GM18861 (cell line): Measurements from ENCODE around the gene VPS39.

Source experiments
- ATAC-seq: cut with Tn5 transposase; IDR thresholded peaks from one replicate; pipeline ENCODE4 v1.9.1; 2021; ENCODE audit not compliant: unreplicated experiment

The VPS39 gene

DNA sequence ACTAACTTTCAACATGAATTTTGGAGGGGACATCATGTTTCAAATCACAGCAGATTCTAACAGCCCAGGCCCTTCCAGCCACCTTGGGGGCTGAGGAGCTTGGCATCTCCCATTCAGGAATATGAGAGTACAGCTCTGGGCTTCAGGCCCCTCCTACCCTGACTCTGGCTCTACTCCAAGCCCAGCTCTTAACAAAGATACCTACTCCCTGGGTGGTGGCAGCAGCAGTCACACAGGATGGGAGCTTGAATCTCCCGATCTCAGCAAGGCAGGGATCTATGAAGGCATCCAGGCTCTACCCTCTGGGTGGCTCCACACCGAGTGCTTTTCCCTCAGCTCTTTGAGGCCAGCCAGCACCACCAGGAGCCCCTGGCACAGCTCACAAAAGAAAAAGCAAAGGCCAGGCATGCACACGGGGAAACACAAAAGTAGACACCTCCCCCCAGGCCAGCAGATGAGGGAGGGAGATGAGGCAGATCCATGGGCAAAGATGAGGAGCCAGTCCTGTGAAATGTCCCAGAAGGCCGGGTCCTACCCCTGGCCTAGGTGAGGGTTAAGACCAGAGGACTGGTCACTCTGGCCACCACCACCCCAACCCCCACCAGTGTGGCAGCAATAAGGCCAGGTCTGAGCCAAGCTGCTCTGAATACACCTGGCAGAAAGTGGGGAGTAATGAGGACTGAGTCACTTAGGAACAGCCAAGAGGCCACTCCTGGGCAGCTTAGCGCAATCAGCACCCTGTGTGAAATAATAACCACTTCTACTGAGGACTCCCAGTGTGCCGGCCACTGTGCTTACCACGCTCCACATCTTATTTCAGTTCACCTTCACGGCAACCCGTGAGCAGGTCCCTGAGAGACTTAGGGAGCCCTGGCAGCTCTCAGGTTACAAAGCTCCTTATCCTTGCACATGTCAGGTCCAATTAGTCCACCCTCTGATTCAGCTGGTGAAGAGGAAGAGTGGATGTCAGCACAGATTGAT lies 76.0 kb downstream of the VPS39 start:
- ATAC-seq: no peak

DNA sequence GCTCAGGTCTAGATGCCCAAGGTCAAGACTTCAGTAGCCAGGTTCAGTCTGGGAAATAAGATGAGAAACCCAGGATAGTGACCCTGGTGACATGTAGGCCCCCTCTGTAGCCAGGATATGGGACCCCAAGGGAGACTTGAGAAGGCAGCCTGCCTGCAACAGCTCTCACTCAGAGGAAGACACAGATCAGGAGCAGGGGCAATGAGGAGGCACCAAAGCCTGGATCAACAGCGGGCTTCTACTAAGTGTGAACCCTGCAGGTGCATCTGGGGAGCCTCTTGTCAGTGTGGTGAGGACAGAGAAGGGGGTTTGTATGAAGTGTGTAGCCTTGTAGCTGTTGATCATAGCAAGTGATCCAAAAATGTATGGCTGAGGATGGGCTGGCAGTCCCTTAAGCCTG lies 77.1 kb downstream of the VPS39 start:
- ATAC-seq: no peak

- ATAC-seq: no peak
Measured at GRCh38 chr15:42130246-42130986, 77.7 kb downstream of the VPS39 start.

GRCh38 chr15:42129364-42129763 lies 78.7 kb downstream of the VPS39 start:
- no peak for ATAC-seq

- no peak for ATAC-seq
Measured at GRCh38 chr15:42128476-42128875, 79.6 kb downstream of the VPS39 start.

DNA sequence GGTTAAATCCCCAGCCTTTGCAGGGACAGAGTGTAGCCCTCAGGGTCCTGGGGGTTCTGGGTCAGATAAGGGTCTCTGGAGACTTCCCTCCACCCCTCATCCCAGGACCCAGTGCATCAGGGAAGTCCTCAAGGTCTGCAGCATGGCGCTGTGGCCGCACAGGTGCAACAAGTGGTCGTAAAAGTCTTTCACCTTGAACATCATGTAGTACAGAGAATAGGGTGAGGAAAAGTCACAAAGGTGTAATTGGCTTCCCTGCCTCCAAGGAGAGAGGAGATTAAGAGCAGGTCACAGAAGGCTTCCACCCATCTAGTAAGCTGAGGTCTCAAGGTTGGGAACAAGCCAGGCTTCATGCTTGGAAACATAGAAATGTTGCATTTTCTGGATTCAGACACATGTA lies 84.6 kb downstream of the VPS39 start:
- no peak for ATAC-seq

- ATAC-seq: no peak
Measured at GRCh38 chr15:42121682-42122081, 86.4 kb downstream of the VPS39 start.

DNA sequence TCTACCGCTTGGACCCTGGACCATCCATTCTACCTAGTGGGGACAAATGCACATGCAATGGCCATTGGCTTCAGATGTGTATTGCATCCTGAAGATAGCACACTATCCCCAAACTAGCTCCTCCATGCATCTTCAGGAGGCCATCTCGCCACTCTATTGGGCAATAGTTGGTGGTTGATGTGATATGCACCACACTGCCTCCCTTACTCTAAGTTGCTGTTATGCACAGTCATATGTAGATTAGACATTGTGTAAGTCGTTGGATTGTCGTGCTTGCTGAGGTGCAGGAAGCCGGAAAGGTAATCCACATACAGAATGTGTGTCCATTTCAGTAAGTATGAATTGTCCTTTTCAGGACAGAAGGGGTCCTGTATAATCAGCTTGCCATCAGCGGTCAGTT lies 87.1 kb downstream of the VPS39 start:
- ATAC-seq: no peak

- ATAC-seq: no peak
Measured at GRCh38 chr15:42120285-42120684, 87.8 kb downstream of the VPS39 start.

DNA sequence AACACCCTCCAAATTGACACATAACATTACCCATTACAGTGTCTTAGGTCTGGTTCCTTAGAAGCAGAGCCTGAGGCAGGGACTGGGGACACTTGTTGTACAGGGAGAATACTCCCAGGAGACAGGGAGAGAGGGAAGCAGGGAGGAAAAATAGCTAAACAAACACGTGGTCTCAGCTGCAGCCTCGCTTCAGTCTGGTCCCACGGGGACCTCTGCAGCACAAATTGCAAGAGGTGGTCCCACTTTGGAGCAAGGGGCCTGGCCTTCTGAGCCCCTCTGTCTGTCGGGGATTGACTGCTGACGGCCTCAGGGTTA lies 88.7 kb downstream of the VPS39 start:
- ATAC-seq: no peak

GRCh38 chr15:42118650-42119445 lies 89.3 kb downstream of the VPS39 start:
- ATAC-seq: no peak

- no peak for ATAC-seq
Measured at GRCh38 chr15:42111924-42112323, 96.2 kb downstream of the VPS39 start.

DNA sequence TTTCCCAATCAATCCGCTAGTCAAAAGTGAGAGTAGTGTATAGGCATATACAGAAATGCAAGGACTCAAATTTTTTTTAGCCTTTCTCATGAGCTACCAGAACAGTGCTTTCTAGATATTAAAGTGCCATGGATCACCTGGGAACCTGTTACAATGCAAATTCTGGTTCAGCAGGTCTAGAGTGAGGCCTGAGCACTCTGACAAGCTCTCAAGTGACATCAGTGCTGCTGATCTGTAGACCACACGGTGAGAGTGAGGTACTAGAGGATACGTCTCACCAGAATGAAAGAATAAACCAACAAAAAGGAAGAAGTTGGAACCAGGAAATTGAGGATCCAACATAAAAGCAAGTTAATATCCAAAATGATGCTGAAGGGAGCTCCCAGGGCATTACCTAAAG lies 97.7 kb downstream of the VPS39 start:
- ATAC-seq: no peak

DNA sequence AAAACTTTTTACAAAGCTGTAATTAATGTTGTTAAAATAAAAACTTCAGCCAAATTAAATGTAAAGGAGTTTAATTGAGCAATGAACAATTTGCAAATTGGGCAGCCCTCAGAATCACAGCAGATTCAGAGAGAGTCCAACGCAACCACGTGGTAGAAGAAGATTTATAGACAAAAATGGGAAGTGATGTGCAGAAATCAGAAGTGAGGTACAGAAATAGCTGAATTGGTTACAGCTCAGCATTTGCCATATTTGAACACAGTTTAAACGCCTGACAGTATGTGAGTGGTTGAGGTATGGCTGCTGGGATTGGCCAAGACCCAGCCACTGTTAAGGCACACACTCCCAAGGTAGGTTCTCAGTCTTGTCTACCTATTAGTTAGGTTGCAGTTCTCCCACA lies 99.3 kb downstream of the VPS39 start:
- no peak for ATAC-seq
